Hepatocyte (in vitro differentiated cells): ENCODE measurements around the gene EGLN2.

ENCODE experiments used
- EZH2phosphoT487 ChIP-seq: fragments of 200-600 bp; sonication (generic); IDR thresholded peaks from one replicate; pipeline ENCODE4 v1.6.1; 2018; ENCODE audit warnings: antibody characterized with exemption, mild to moderate bottlenecking, low read depth, moderate library complexity; ENCODE audit not compliant: unreplicated experiment, severe bottlenecking
- TF ChIP-seq, protein P1 (sequence below): fragments of 200-600 bp; sonication (generic); IDR thresholded peaks from 2 replicates; pipeline ENCODE4 v1.5.1; 2016; ENCODE audit warnings: antibody characterized with exemption, mild to moderate bottlenecking; ENCODE audit not compliant: poor library complexity

DNA sequence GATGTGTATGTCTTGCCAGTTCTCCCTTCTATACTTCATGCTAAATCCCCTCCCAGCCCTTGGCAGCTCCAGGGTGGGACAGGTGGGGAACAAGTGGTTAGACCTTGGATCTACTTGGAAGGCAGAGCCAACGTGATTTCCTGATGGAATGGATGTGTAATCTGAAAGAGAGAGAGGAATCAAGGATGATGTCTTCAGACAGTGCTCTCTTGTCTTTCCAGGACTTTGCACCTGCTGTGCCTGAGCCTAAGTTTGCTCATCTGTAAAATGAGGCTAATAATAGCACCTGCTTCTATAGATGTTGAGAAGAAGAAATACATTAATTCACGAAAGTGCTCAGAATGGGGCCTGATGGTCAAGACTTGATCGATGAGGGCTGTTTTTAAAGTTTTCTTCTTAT, 7.0 kb upstream of the EGLN2 start:
- TF ChIP-seq, protein P1, sequence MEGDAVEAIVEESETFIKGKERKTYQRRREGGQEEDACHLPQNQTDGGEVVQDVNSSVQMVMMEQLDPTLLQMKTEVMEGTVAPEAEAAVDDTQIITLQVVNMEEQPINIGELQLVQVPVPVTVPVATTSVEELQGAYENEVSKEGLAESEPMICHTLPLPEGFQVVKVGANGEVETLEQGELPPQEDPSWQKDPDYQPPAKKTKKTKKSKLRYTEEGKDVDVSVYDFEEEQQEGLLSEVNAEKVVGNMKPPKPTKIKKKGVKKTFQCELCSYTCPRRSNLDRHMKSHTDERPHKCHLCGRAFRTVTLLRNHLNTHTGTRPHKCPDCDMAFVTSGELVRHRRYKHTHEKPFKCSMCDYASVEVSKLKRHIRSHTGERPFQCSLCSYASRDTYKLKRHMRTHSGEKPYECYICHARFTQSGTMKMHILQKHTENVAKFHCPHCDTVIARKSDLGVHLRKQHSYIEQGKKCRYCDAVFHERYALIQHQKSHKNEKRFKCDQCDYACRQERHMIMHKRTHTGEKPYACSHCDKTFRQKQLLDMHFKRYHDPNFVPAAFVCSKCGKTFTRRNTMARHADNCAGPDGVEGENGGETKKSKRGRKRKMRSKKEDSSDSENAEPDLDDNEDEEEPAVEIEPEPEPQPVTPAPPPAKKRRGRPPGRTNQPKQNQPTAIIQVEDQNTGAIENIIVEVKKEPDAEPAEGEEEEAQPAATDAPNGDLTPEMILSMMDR, result no peak
- no peak for TF ChIP-seq EZH2phosphoT487
